NB4 (cell line): Measurements from ENCODE around the gene REELD1.

Source experiments
- DNase-seq: peaks from one replicate; pipeline ENCODE4 v3.0.0; 2010; ENCODE audit warnings: low read depth
- H3K4me3 ChIP-seq: one replicate; pipeline ENCODE4 v1.5.1; 2011; ENCODE audit warnings: mild to moderate bottlenecking, low read depth, low read length, moderate library complexity
- CTCF ChIP-seq: IDR thresholded peaks from one replicate; pipeline ENCODE4 v1.5.1; 2012; ENCODE audit warnings: low read depth, low read length
- MAX ChIP-seq: IDR thresholded peaks from 2 replicates; pipeline ENCODE4 v1.6.1; 2011; ENCODE audit warnings: low read depth, low read length
- MYC ChIP-seq: IDR thresholded peaks from 2 replicates; pipeline ENCODE4 v1.6.1; 2011; ENCODE audit warnings: low read depth, low read length
- POLR2A ChIP-seq: IDR thresholded peaks from 2 replicates; pipeline ENCODE4 v1.6.1; 2011; ENCODE audit warnings: mild to moderate bottlenecking; ENCODE audit not compliant: insufficient read length; ENCODE audit errors: extremely low read depth

The REELD1 gene

GRCh38 chr4:146245850-146246249 is 31.5 kb downstream of the REELD1 start:
- TF ChIP-seq POLR2A (no peak), CTCF (no peak), MYC (no peak), MAX (no peak)
- no peak overlapping the region for H3K4me3 ChIP-seq
- no peak for DNase-seq

- DNase-seq = no peak
- TF ChIP-seq MYC (no peak), MAX (no peak), POLR2A (no peak), CTCF (no peak)
- H3K4me3 ChIP-seq = no peak overlapping the region
Observed at GRCh38 chr4:146246381-146246780, 32.0 kb downstream of the REELD1 start.

- no peak overlapping the region for H3K4me3 ChIP-seq
- TF ChIP-seq MAX (no peak), MYC (no peak), CTCF (no peak), POLR2A (no peak)
- no peak for DNase-seq
Observed at GRCh38 chr4:146247356-146247755, 33.0 kb downstream of the REELD1 start.

GRCh38 chr4:146252969-146253611 is 38.8 kb downstream of the REELD1 start:
- no peak overlapping the region for H3K4me3 ChIP-seq
- DNase-seq = no peak
- no peak for TF ChIP-seq MAX
- TF ChIP-seq MYC = no peak
- no peak for TF ChIP-seq POLR2A
- no peak for TF ChIP-seq CTCF

- no peak for DNase-seq
- TF ChIP-seq MAX (no peak), MYC (no peak), POLR2A (no peak), CTCF (no peak)
Observed at GRCh38 chr4:146255463-146255862, 41.1 kb downstream of the REELD1 start.

GRCh38 chr4:146255874-146256273 is 41.5 kb downstream of the REELD1 start:
- no peak overlapping the region for H3K4me3 ChIP-seq
- TF ChIP-seq CTCF = no peak
- TF ChIP-seq POLR2A = no peak
- TF ChIP-seq MAX = no peak
- no peak for TF ChIP-seq MYC
- DNase-seq = no peak

More at GRCh38 chr4:146255463-146255862, 41.1 kb downstream of the REELD1 start:
- H3K4me3 ChIP-seq = no peak overlapping the region
